ENCODE results near the gene MEMO1.

Gene MEMO1

GRCh38 chr2:31931916-31932315, 78.9 kb downstream of the MEMO1 start:
- Histone ChIP-seq H3K27me3 (replicated peaks) (no peaks in the 10 kb centered on the region), H3K4me3 (ENCODE audit: low read depth, low read length) (no peak overlapping the region), H3K36me3 (replicated peaks) (no peaks in the 10 kb centered on the region), H3K27ac (no peak overlapping the region)
- in situ Hi-C loops (cut with HindIII; ENCODE audit: low pct_ligation_motif_present, low sequenced_read_pairs): no loop called here
- no peak for TF ChIP-seq CTCF (IDR thresholded peaks at IDR 0.05; ENCODE audit: low read depth, low read length, missing control alignments)
- DNase-seq: no peak

GRCh38 chr2:31925517-31925916, 85.3 kb downstream of the MEMO1 start:
- Histone ChIP-seq H3K27me3 (replicated peaks) (no peaks in the 10 kb centered on the region), H3K36me3 (replicated peaks) (no peaks in the 10 kb centered on the region), H3K4me3 (ENCODE audit: low read depth, low read length) (no peak overlapping the region), H3K27ac (no peak overlapping the region)
- no peak for TF ChIP-seq CTCF (IDR thresholded peaks at IDR 0.05; ENCODE audit: low read depth, low read length, missing control alignments)
- no peak for DNase-seq
- in situ Hi-C loops (cut with HindIII; ENCODE audit: low pct_ligation_motif_present, low sequenced_read_pairs): no loop called here

GRCh38 chr2:31923662-31924061, 87.1 kb downstream of the MEMO1 start:
- no peak for TF ChIP-seq CTCF (IDR thresholded peaks at IDR 0.05; ENCODE audit: low read depth, low read length, missing control alignments)
- in situ Hi-C loops (cut with HindIII; ENCODE audit: low pct_ligation_motif_present, low sequenced_read_pairs): no loop called here
- no peaks in the 10 kb centered on the region for H3K27me3 ChIP-seq (replicated peaks)
- no peak overlapping the region for H3K27ac ChIP-seq
- no peak for DNase-seq
- no peak overlapping the region for H3K4me3 ChIP-seq (ENCODE audit: low read depth, low read length)
- peaks cover 2% of the 10 kb centered on the region for H3K36me3 ChIP-seq (replicated peaks)

- peaks cover 2% of the 10 kb centered on the region for H3K36me3 ChIP-seq (replicated peaks)
- no peak for DNase-seq
- TF ChIP-seq CTCF (IDR thresholded peaks at IDR 0.05; ENCODE audit: low read depth, low read length, missing control alignments): no peak
Observed at GRCh38 chr2:31922542-31923408, 88.0 kb downstream of the MEMO1 start.

GRCh38 chr2:31920962-31921361, 89.8 kb downstream of the MEMO1 start:
- in situ Hi-C loops (cut with HindIII; ENCODE audit: low pct_ligation_motif_present, low sequenced_read_pairs): no loop called here
- DNase-seq: no peak
- Histone ChIP-seq H3K27ac (no peak overlapping the region), H3K4me3 (ENCODE audit: low read depth, low read length) (no peak overlapping the region), H3K36me3 (replicated peaks) (peaks cover 2% of the 10 kb centered on the region), H3K27me3 (replicated peaks) (no peaks in the 10 kb centered on the region)
- TF ChIP-seq CTCF (IDR thresholded peaks at IDR 0.05; ENCODE audit: low read depth, low read length, missing control alignments): no peak

More at GRCh38 chr2:31922542-31923408, 88.0 kb downstream of the MEMO1 start:
- Histone ChIP-seq H3K4me3 (ENCODE audit: low read depth, low read length) (no peak overlapping the region), H3K27ac (no peak overlapping the region), H3K27me3 (replicated peaks) (no peaks in the 10 kb centered on the region)
- in situ Hi-C loops (cut with HindIII; ENCODE audit: low pct_ligation_motif_present, low sequenced_read_pairs): no loop called here

Measured in brain microvascular endothelial cell (primary cell).